ENCODE data around the gene EMC9.

The EMC9 gene

DNA sequence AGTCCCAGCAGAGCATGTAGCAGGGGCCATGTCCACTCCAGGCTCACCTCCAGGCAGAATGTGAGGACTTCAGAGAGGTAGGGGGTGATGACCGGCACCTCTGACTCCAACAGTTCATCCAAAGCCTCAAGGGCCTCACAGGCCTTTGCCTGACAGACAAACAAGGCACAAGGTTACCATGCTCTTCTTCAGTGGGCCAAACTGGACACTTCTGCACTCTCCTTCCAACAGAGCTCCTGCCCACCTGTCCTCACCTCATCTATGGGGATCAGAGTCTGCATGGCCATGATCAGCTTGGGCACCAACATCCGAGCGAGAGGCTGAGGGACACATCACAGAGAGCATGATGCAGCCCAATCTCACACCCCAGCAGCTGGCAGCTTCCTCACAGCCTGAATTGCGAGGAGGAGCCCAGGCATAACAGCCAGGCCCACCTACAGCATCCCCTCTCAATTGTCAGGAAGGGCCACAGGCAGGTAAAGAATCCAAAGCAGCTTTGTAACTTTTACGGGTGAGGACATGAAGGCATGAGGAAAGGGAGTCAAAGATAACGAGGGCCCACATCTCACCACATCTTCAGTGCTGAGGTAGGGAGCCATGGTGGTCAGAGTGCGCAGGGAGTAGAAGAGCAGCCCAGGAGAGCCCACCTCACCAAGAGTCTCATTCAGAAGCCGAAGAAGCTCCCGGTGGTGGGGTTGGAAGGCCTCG is 45.6 kb upstream of the EMC9 start:
- no peak for TF ChIP-seq CTCF (IDR thresholded peaks at IDR 0.05; ENCODE audit: extremely low read depth, missing control alignments)

GRCh38 chr14:24185741-24186140 is 44.4 kb upstream of the EMC9 start:
- no peak for DNase-seq (ENCODE audit: low spot score)
- TF ChIP-seq CTCF (IDR thresholded peaks at IDR 0.05; ENCODE audit: extremely low read depth, missing control alignments) = no peak

More for the DNA sequence above, 45.6 kb upstream of the EMC9 start:
- DNase-seq (ENCODE audit: low spot score) = no peak

- DNase-seq (ENCODE audit: low spot score) = no peak
- TF ChIP-seq CTCF (IDR thresholded peaks at IDR 0.05; ENCODE audit: extremely low read depth, missing control alignments) = no peak
Measured at GRCh38 chr14:24185026-24185425, 43.6 kb upstream of the EMC9 start.

GRCh38 chr14:24184104-24184970 is 42.9 kb upstream of the EMC9 start:
- TF ChIP-seq CTCF (IDR thresholded peaks at IDR 0.05; ENCODE audit: extremely low read depth, missing control alignments) = no peak
- no peak for DNase-seq (ENCODE audit: low spot score)

- no peak for TF ChIP-seq CTCF (IDR thresholded peaks at IDR 0.05; ENCODE audit: extremely low read depth, missing control alignments)
- DNase-seq (ENCODE audit: low spot score) = no peak
Measured at GRCh38 chr14:24183014-24183481, 41.7 kb upstream of the EMC9 start.

- TF ChIP-seq CTCF (IDR thresholded peaks at IDR 0.05; ENCODE audit: extremely low read depth, missing control alignments) = no peak
- DNase-seq (ENCODE audit: low spot score) = no peak
Measured at GRCh38 chr14:24182110-24182882, 40.9 kb upstream of the EMC9 start.

Data from GM20000 (cell line).